Mammary epithelial cell (primary cell): ENCODE results near the gene MAP3K15.

Source experiments
- CTCF ChIP-seq, 2 donors: IDR thresholded peaks in 1 of 2; conservative IDR thresholded peaks in 1 of 2; 2 replicates each; pipeline ENCODE4 v1.5.1; 2011 to 2012; ENCODE audit warnings: inconsistent platforms in 2 of 2, low read length in 2 of 2, mild to moderate bottlenecking in 2 of 2, control low read depth in 1 of 2, low read depth in 1 of 2; ENCODE audit not compliant: insufficient read depth in 1 of 2; ENCODE audit errors: extremely low read depth in 1 of 2
- EZH2 ChIP-seq: IDR thresholded peaks from 2 replicates; pipeline ENCODE4 v1.6.1; 2012; ENCODE audit warnings: low read length, inconsistent platforms, borderline replicate concordance

GRCh38 chrX:19392078-19392477 lies 123.2 kb downstream of the MAP3K15 start:
- TF ChIP-seq CTCF (conservative IDR thresholded peaks at IDR 0.05 in 1 of 2, IDR thresholded peaks at IDR 0.05 in 1 of 2; ENCODE audit: extremely low read depth in 1 of 2, insufficient read depth in 1 of 2, low read depth in 1 of 2, low read length in 2 of 2) = no peak
- TF ChIP-seq EZH2 = no peak
